A673 (cell line): ENCODE data around the gene ARFGAP2. TPM values are rescaled to one million over a fixed set of nuclear protein-coding genes. Genes with fewer than 3 reads are reported as not detected.

ENCODE experiments used
- BruUV-seq: library from RNA; stranded (reverse); fragments of 400-500 nt; replicated peaks from 2 replicates; lab custom pipeline; 2021; lab: Mats Ljungman, UMichigan
- CTCF ChIA-PET: fragments of 300-600 bp; sonication (Branson Sonifier 250); formaldehyde crosslinking; loops from one replicate; lab custom pipeline; 2022; ENCODE audit warnings: antibody characterized with exemption; lab: Charles Lee
- POLR2A ChIA-PET: fragments of 300-600 bp; sonication (Branson Sonifier 250); formaldehyde crosslinking; loops from one replicate; lab custom pipeline; 2022; ENCODE audit warnings: antibody characterized with exemption; ENCODE audit not compliant: low non-redundant PET; lab: Charles Lee
- DNase-seq: peaks from one replicate; pipeline ENCODE4 v3.0.0-alpha.2; 2015; ENCODE audit warnings: low spot score
- H3K27ac ChIP-seq: fragments of 200-600 bp; sonication (generic); 2 replicates; pipeline ENCODE4 v1.5.1; 2016; ENCODE audit warnings: mixed run types, low read depth, mild to moderate bottlenecking, mixed read lengths, antibody characterized with exemption, low read length; ENCODE audit not compliant: poor library complexity, severe bottlenecking
- H3K27me3 ChIP-seq: fragments of 200-600 bp; sonication (generic); replicated peaks from 2 replicates; pipeline ENCODE4 v1.6.1; 2017; ENCODE audit warnings: mixed run types, low read depth, mild to moderate bottlenecking, mixed read lengths, antibody characterized with exemption, low read length; ENCODE audit not compliant: insufficient read depth, poor library complexity
- H3K36me3 ChIP-seq: fragments of 200-600 bp; sonication (generic); 2 replicates; pipeline ENCODE4 v1.6.1; 2016; ENCODE audit warnings: mixed run types, mild to moderate bottlenecking, mixed read lengths, antibody characterized with exemption, low read length; ENCODE audit not compliant: insufficient read depth, poor library complexity, severe bottlenecking
- H3K4me1 ChIP-seq: fragments of 200-600 bp; sonication (generic); 2 replicates; pipeline ENCODE4 v1.6.1; 2017; ENCODE audit warnings: mixed run types, mild to moderate bottlenecking, mixed read lengths, antibody characterized with exemption, low read length; ENCODE audit not compliant: insufficient read depth, poor library complexity, severe bottlenecking
- H3K4me3 ChIP-seq: fragments of 200-600 bp; sonication (generic); 2 replicates; pipeline ENCODE4 v1.5.1; 2016; ENCODE audit warnings: low read depth, mixed run types, mild to moderate bottlenecking, mixed read lengths, low read length; ENCODE audit not compliant: poor library complexity, severe bottlenecking
- H3K9me3 ChIP-seq: fragments of 200-600 bp; sonication (generic); 2 replicates; pipeline ENCODE4 v1.6.1; 2016; ENCODE audit warnings: mixed run types, low read depth, mild to moderate bottlenecking, mixed read lengths, antibody characterized with exemption, low read length; ENCODE audit not compliant: poor library complexity, severe bottlenecking
- EZH2 ChIP-seq: fragments of 200-600 bp; sonication (generic); IDR thresholded peaks from 2 replicates; pipeline ENCODE4 v1.6.1; 2017; ENCODE audit warnings: borderline replicate concordance, low read depth, mild to moderate bottlenecking, mixed read lengths, antibody characterized with exemption, low read length; ENCODE audit not compliant: poor library complexity, severe bottlenecking
- intact Hi-C: fragments of 100-400 bp; cut with micrococcal nuclease; formaldehyde crosslinking; loops from one replicate; pipeline ENCODE4 v1.10.0; 2022; ENCODE audit not compliant: unreplicated experiment
- total RNA-seq: library from RNA; stranded (reverse); gene quantifications from 2 replicates; pipeline ENCODE4 v1.2.3, GENCODE V29; 2021
- TF ChIP-seq, protein P1 (sequence below): fragments of 300-800, 200-600 bp; sonication (generic); conservative IDR thresholded peaks from 2 replicates; pipeline ENCODE4 v1.5.1; 2017; ENCODE audit warnings: low read depth, mild to moderate bottlenecking, antibody characterized with exemption, low read length, moderate library complexity, mixed read lengths

The ARFGAP2 gene
- total RNA-seq, 1 experiment from 2014 or later: 179 TPM

DNA sequence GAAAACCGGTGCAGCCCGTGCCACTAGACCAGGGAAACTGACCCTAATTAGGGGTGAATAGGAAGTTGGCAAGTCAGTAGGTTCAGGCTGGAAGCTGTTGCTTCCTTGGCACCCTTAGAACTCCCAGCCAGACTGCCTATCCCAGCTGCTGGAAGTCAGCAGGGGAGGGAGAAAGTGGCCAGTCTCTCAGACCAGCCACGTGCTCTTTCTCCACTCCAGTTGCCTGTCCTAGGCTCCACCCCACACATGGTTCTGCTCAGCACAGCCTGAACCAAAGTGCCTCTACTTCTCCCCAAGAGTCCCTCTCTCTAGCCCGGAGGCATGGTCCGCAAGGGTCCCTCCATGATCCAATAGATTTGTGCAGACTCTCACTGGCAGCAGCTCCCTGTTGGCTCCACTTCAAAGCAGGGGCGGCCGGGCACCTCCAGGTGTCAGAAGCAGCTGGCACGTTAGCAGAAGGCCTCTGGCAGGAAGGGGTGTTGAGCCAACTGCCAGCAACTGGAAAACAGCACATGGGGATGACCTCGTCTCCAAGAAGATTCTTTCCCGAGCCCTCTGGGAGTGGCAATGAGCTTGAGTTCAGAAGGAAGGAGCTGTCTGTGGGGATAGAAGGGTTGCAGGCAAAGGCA lies 27.7 kb downstream of the ARFGAP2 start:
- H3K4me3 ChIP-seq: no peak overlapping the region
- no peaks in the 10 kb centered on the region for H3K27me3 ChIP-seq
- no peak for DNase-seq
- intact Hi-C loops: no loop called here
- BruUV-seq: no TSS peak
- POLR2A ChIA-PET: no interaction called here
- no peaks in the 10 kb centered on the region for H3K9me3 ChIP-seq
- no peak overlapping the region for H3K27ac ChIP-seq
- H3K4me1 ChIP-seq: no peaks in the 10 kb centered on the region
- CTCF ChIA-PET: no interaction called here
- no peaks in the 10 kb centered on the region for H3K36me3 ChIP-seq
- TF ChIP-seq, protein P1, sequence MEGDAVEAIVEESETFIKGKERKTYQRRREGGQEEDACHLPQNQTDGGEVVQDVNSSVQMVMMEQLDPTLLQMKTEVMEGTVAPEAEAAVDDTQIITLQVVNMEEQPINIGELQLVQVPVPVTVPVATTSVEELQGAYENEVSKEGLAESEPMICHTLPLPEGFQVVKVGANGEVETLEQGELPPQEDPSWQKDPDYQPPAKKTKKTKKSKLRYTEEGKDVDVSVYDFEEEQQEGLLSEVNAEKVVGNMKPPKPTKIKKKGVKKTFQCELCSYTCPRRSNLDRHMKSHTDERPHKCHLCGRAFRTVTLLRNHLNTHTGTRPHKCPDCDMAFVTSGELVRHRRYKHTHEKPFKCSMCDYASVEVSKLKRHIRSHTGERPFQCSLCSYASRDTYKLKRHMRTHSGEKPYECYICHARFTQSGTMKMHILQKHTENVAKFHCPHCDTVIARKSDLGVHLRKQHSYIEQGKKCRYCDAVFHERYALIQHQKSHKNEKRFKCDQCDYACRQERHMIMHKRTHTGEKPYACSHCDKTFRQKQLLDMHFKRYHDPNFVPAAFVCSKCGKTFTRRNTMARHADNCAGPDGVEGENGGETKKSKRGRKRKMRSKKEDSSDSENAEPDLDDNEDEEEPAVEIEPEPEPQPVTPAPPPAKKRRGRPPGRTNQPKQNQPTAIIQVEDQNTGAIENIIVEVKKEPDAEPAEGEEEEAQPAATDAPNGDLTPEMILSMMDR: no peak
- no peak for TF ChIP-seq EZH2

DNA sequence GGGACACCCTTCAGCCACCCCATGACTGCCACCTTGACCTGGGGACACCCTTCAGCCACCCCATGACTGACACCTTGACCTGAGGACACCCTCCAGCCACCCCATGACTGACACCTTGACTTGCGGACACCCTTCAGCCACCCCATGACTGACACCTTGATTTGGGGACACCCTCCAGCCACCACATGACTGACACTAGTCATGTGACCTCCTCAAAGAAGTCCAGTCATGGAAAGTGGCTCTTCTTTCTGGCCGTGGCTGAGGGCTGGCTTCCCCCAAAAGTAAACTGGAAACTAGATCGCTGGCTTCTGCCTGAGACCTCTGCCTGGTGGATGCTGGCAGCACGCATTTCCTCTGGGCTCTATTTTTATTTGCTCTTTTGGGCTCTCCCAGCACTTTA lies 28.4 kb downstream of the ARFGAP2 start:
- BruUV-seq: no TSS peak
- TF ChIP-seq, protein P1: no peak
- no peak for TF ChIP-seq EZH2
- H3K36me3 ChIP-seq: no peaks in the 10 kb centered on the region
- POLR2A ChIA-PET: no interaction called here
- intact Hi-C loops: no loop called here
- H3K4me1 ChIP-seq: no peaks in the 10 kb centered on the region
- no peaks in the 10 kb centered on the region for H3K9me3 ChIP-seq
- CTCF ChIA-PET: no interaction called here
- no peak overlapping the region for H3K4me3 ChIP-seq
- no peak overlapping the region for H3K27ac ChIP-seq
- no peak for DNase-seq
- H3K27me3 ChIP-seq: no peaks in the 10 kb centered on the region

DNA sequence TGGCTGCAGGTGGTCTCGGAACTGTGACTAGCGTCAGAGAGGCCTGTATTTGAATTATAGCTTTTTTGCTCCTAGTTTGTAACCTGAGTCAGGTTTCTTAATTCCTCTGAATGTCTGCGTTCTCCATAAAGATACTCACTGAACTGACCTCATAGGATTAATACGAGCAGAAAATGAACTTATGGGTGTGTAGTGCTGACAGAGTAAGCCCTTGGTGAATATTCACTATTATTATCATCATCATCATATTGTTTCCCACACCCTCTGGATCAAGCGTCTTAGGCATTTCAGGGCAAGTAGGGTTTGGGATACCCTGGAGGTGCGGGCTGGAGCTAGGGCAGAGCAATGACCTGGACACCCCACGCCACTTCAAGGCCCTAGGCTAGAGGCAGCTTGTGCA lies 29.0 kb downstream of the ARFGAP2 start:
- BruUV-seq: no TSS peak
- no peak for DNase-seq
- intact Hi-C loops: no loop called here

More for the DNA sequence above, 29.0 kb downstream of the ARFGAP2 start:
- no peaks in the 10 kb centered on the region for H3K4me1 ChIP-seq
- H3K4me3 ChIP-seq: no peak overlapping the region
- ChIA-PET POLR2A (no interaction called here), CTCF (interaction anchor here (1.2 kb wide), 1 partner anchor 231 kb away, joined by 5 read pairs; no protein-coding TSS in a partner anchor)
- no peaks in the 10 kb centered on the region for H3K36me3 ChIP-seq
- H3K27me3 ChIP-seq: no peaks in the 10 kb centered on the region
- TF ChIP-seq, protein P1: no peak
- no peak for TF ChIP-seq EZH2
- no peak overlapping the region for H3K27ac ChIP-seq
- no peaks in the 10 kb centered on the region for H3K9me3 ChIP-seq
